ENCODE data around the gene ITPR1.

- TF ChIP-seq CTCF (IDR thresholded peaks at IDR 0.05; ENCODE audit: low read depth, low read length), result no peak
- no peak for TF ChIP-seq MYC (IDR thresholded peaks at IDR 0.05; ENCODE audit: low read depth, low read length)
- no peak for TF ChIP-seq POLR2A (IDR thresholded peaks at IDR 0.05; ENCODE audit: extremely low read depth, insufficient read length)
- no peak for TF ChIP-seq MAX (IDR thresholded peaks at IDR 0.05; ENCODE audit: low read depth, low read length)
Observed at GRCh38 chr3:4581498-4581897, 88.3 kb downstream of the ITPR1 start.

Measured in NB4 (cell line).